GM12864 (cell line): Measurements from ENCODE around the gene HCK.
"Not testable (repeated sequence)": the region's sequence is repeated elsewhere in the genome, so short reads cannot be mapped to it uniquely, and the experiment has no call there.

Experiments
- DNase-seq: peaks from one replicate; pipeline ENCODE4 v3.0.0-alpha.2; 2011; ENCODE audit warnings: low read depth
- H3K4me3 ChIP-seq: 2 replicates; pipeline ENCODE4 v1.5.1; 2011; ENCODE audit warnings: mild to moderate bottlenecking, low read depth, low read length, control low read depth
- CTCF ChIP-seq: IDR thresholded peaks from 2 replicates; pipeline ENCODE4 v1.5.1; 2011; ENCODE audit warnings: low read depth, mild to moderate bottlenecking, moderate library complexity, low read length, control low read depth, inconsistent platforms; ENCODE audit errors: missing control alignments

The HCK gene

GRCh38 chr20:32114305-32114960 is 62.4 kb downstream of the HCK start:
- no peak overlapping the region for H3K4me3 ChIP-seq
- no peak for DNase-seq
- no peak for TF ChIP-seq CTCF

GRCh38 chr20:32115211-32115767 is 63.2 kb downstream of the HCK start:
- H3K4me3 ChIP-seq = no peak overlapping the region
- no peak for DNase-seq
- TF ChIP-seq CTCF = no peak

DNA sequence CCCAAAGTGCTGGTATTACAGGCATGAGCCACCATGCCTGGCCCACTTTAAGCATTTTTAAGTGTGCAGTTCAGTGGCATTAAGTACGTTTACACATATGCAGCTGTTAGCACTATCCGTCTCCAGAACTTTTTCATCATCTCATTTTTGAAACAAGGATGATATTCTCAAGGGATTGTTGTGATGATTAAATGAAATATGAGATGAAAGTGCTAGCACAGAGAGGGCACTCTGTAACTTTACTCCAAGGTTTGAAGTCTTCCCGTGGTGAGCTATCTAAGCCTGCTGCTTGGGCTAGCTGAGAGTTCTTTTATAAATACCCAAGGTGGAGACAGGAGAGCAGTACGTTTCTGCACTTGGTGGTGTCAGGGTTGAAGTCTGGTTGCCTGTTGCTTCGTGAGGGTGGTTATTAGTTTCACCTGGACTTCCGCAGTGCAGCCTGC is 64.1 kb downstream of the HCK start:
- H3K4me3 ChIP-seq = no peak overlapping the region
- no peak for DNase-seq
- TF ChIP-seq CTCF = no peak

- not testable (repeated sequence) for H3K4me3 ChIP-seq, DNase-seq
Observed at GRCh38 chr20:32116796-32117195, 64.8 kb downstream of the HCK start.

GRCh38 chr20:32118427-32118826 is 66.4 kb downstream of the HCK start:
- H3K4me3 ChIP-seq, DNase-seq: not testable (repeated sequence)

DNA sequence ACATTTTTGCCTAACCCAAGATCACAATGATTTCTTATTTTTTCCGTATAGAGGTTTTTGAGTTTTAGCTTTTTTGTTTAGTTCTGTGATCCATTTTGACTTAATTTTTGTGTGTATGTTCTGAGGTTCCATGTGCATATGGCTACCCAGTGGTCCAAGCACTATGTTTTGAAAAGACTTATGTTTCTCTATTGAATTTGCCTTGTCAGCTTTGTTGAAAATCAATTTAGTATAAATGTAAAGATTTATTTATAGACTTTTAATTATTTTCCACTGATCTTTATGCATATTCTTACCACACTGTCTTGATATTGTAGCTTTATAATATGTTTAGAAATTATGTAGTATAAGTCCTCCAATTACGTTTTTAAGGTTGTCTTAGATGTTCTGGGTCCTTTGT is 67.7 kb downstream of the HCK start:
- no peak overlapping the region for H3K4me3 ChIP-seq
- DNase-seq = no peak
- no peak for TF ChIP-seq CTCF

GRCh38 chr20:32121908-32122307 is 69.9 kb downstream of the HCK start:
- H3K4me3 ChIP-seq, DNase-seq: not testable (repeated sequence)

DNA sequence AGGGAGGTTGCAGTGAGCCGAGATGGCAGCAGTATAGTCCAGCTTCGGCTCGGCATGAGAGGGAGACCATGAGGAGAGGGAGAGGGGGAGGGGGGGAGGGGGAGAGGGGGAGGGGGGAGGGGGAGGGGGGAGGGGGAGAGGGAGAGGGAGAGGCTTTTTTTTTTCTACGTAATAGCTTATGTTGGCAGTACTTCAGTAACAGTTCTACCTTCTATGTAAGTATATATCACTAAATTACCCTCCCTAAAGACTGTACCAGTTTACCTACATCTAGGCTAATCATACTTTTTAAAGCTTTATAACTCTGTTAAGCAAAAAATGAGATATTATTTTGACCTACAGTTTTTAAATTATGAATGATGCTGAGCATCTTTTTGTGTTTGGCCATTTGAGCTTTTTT is 71.0 kb downstream of the HCK start:
- H3K4me3 ChIP-seq = no peak overlapping the region
- DNase-seq = no peak
- TF ChIP-seq CTCF = no peak
